ENCODE measurements around the gene ALDOA. TPM values are rescaled to one million over a fixed set of nuclear protein-coding genes. Genes with fewer than 3 reads are reported as not detected.

ALDOA gene
- total RNA-seq, 4 donors from 2014 or later = 526 to 986 (median 599) TPM

DNA sequence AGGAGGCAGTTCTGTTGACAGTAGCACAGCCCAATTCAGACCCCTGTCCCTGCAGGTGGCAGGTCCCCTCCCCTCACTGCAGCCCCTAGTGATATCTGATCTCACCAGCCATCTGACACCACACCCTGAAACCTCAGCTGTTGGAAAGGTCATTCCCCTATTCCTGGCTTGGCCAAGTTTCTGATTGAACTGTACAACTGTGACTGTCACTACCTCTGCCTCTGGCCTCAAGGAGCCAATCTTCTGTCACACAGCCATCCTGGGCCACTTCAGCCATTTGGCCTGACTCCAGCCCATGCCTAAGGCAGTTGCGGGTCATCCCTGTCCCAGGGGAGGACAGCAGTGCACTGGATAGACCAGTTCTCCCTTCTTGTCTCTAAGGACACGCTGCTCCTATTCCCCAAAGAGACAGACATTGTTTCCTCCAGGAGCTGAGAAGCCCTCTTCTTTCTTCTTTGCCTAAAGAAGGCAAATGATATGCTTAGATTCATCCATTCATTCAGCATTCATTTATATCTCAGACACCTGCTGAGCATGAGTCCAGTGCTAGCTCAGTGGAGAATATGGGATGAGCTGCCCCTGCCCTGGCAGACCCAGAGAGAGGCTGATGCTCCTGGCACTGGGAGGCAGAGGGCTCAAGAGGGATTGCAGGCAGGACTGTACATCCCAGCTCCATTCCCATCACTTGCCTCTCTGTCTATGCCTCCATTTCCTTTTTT, 4.6 kb upstream of the ALDOA start:
- TF ChIP-seq, protein P1, sequence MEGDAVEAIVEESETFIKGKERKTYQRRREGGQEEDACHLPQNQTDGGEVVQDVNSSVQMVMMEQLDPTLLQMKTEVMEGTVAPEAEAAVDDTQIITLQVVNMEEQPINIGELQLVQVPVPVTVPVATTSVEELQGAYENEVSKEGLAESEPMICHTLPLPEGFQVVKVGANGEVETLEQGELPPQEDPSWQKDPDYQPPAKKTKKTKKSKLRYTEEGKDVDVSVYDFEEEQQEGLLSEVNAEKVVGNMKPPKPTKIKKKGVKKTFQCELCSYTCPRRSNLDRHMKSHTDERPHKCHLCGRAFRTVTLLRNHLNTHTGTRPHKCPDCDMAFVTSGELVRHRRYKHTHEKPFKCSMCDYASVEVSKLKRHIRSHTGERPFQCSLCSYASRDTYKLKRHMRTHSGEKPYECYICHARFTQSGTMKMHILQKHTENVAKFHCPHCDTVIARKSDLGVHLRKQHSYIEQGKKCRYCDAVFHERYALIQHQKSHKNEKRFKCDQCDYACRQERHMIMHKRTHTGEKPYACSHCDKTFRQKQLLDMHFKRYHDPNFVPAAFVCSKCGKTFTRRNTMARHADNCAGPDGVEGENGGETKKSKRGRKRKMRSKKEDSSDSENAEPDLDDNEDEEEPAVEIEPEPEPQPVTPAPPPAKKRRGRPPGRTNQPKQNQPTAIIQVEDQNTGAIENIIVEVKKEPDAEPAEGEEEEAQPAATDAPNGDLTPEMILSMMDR (IDR thresholded peaks at IDR 0.05; ENCODE audit: low read depth) = no peak

DNA sequence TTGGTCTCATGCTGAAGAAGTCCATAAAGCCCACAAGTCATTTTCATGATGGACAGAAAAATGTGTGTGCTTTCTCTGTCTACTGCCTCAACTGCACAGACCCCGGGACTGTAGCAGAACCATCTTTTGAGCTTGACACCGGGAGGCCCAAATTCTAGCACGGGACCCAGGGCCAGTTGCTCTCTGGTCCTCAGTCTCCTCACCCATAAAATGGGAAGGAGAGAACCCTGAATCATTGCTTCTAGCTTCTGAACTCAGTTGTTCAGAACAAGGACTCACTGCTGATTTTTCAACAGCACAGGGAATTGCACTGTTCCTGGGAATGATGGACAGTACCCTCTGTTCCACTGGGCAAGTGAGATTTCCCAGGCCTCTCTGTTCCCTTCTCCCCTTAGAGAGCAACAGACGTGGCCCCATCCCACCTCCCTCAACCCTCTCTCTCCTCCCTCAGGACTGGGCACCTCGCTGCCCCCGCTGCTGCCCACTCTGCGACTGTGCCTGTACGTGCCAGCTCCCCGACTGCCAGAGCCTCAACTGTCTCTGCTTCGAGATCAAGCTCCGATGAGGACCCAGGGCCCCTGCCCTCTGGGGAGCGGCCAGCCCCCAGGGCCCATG, 2.2 kb upstream of the ALDOA start:
- TF ChIP-seq, protein P1 (IDR thresholded peaks at IDR 0.05; ENCODE audit: low read depth) = no peak

DNA sequence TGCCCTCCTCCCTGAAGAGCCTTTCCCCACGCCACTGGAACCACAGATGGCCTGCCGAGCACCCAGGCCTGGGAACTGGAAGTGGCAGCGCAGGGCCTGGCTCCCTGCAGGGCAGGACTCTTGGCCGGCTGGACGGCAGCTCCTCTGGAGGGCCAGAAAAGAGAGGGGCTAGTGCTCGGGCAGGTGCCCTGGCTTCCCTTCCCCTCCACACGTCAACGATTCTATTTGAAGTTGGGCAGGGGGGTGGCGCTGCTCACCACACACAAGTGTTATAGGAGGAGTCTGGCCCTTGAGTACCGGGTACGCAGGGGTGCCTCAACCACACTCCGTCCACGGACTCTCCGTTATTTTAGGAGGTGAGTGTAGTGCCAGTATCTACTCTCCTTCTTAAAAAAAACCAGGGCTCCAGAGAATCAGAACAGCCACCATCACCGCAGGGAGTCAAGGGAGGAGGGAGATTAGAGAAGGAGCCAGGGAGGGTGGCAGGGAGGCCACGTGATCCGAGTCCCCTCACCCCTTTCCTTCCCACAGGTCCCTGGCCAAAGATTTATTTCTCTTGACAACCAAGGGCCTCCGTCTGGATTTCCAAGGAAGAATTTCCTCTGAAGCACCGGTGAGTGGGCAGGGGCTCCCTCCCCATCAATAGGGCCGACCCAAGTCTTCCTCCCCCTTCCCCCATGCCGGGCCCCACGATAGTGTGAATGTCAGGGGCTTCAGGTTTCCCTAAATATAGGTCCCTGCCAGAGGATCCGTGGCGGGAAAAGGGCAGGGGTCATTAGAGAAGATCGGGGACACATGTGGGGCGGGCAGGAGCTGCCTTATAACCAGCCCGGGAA, 1.4 kb upstream of the ALDOA start:
- TF ChIP-seq, protein P1 (IDR thresholded peaks at IDR 0.05; ENCODE audit: low read depth) = no peak

DNA sequence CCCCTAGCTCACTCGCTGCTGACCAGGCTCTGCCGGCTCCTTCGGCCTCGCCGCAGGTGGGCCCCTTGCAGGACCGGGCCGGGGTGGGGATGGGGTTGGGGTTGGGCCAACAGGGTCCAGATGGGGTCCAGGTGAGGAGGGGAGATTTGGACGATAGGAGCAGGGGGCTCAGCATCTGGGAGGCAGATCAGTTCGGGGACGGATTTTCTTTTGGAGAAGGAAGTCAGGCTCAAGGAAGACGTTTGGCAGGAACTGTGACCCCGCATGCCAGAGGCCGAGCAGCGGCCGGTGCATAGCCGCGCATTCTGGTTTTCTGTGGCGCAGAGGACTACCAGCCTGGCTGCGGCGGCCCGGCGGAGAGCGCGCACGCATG, 845 bp upstream of the ALDOA start:
- TF ChIP-seq, protein P1 (IDR thresholded peaks at IDR 0.05; ENCODE audit: low read depth) = no peak

DNA sequence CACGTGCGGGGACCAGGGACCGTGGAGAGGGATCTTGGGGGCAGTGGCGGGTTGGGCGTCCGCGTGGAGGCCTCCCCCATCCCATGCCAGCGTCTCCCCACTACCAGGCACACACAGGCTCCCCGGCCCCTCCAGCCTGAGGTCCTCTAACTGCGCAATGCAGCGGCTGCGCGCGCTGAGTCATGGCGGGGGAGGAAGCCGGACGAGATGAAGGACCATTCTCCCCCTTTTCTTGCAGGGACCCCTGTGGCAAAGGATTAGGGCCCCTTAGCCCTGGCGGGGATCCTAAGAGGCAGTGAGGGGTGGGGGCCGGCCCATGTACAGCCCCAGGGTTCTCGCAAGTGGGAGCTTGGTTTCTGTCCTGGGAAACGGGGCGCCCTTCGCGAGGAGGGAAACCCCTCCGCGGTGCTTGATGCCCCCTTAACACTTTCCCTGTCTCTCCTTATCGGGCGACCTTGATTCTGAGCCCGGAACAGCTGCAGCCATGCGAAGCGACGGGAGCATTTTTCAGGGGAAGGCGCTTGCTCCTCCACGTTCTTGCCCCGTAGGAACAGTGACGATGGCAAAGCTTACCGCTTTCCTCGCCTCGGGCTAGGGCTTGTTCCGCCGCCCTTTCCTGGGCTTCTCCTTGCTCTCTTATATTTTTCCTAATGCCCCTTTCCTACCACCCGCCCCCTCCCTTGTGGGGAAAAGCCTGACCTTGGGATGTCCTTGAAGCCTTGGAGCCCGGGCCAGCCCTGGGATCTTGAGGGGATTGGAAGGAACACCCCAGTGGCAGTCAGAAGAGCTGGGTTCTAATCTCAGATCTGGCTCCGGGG, 592 bp downstream of the ALDOA start:
- TF ChIP-seq, protein P1 (IDR thresholded peaks at IDR 0.05; ENCODE audit: low read depth) = no peak

DNA sequence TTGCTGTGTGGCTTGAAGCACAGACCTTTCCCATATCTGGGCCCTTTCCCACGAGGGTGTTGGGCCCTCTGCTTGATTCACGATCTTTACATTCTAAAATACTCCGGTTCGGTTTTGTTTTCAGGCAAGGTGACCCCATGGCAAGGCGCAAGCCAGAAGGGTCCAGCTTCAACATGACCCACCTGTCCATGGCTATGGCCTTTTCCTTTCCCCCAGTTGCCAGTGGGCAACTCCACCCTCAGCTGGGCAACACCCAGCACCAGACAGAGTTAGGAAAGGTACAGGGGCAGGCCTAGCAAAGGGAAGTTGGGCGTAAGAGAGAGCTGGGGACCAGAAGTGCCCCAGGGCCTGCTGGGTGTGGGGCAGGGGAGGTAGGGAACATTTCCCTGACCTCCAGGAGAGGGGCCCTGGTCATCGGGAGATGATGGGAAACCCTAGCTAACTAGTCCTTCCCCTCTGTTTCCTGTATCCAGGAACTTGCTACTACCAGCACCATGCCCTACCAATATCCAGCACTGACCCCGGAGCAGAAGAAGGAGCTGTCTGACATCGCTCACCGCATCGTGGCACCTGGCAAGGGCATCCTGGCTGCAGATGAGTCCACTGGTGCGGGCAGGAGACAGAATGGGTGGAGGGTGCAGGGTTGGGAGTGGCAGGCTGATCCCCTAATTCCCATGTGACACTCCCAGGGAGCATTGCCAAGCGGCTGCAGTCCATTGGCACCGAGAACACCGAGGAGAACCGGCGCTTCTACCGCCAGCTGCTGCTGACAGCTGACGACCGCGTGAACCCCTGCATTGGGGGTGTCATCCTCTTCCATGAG, 1.4 kb downstream of the ALDOA start:
- TF ChIP-seq, protein P1 (IDR thresholded peaks at IDR 0.05; ENCODE audit: low read depth) = no peak
